ENCODE data around the gene PSENEN.

PSENEN gene

GRCh38 chr19:35775298-35776101 is 30.0 kb downstream of the PSENEN start, which contains the start of gene ARHGAP33:
TSS of gene ARHGAP33 (plus strand) at chr19:35775564. CDS start at chr19:35775659, 95 bp downstream.
- peak; percentile 99 for DNase-seq

DNA sequence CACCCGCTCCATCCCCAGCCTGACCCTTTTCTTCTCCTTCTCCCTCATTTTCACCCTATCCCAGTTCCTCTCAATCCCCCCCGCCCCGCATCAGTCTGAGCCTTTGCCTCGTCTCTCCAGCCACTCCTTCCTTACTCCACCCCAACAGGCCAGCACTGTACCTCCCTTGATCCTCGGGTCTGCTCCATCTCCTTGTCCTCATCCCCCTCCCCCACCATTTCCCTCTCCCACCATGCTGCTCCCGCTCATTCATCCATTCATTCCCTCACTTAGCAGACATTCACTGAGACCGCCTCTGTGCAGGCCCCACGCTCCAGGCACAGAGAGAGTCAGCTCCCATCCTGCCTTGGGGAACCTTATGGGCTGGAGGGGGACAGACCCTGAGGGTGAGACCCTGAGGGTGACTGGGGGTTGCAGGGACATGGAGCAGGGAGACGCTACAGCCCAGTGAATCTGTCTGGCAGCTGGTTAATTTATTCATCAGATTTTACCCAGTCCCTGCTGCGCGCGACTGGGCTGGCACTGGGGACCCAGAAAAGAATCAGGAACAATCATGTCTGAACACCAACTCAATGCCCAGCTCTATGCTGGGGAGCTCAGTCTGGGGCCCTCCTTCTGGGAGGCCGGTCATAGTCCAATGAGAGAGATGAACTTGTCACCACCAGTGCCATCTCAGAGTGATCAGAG is 30.8 kb downstream of the PSENEN start:
- no peak for DNase-seq

DNA sequence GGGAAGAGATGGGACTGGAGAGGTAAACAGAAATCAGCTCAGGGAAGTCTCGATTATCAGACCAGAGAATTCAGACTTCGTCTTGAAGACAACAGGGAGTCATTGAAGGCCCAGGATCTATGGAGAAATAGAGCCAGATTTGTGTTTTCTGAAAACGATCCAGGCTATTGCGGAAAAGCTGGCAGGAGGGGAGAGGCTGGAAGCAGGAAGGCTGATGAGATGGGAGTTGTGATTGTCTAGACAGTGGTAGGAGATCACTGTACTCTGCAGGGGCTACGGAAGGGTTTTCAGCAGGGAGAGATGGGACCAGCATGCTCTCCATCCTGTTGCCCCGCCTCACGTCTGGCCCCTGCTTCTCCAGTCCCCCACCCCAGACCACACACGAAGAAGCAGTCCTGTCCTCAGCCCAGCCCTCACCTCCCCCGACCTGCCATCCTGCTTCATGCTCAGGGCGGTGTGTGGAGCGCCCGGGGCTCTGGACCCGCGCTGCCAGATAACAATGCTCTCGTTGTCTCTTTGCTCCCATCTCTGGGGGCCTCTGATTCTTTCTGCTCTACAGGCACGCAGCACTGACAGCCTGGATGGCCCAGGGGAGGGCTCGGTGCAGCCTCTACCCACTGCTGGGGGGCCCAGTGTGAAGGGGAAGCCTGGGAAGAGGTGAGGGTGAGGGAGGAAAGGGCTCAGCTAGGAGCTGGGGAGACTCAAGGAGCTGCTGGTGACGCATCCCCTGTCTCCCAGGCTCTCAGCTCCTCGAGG is 31.8 kb downstream of the PSENEN start:
- DNase-seq, result no peak

DNA sequence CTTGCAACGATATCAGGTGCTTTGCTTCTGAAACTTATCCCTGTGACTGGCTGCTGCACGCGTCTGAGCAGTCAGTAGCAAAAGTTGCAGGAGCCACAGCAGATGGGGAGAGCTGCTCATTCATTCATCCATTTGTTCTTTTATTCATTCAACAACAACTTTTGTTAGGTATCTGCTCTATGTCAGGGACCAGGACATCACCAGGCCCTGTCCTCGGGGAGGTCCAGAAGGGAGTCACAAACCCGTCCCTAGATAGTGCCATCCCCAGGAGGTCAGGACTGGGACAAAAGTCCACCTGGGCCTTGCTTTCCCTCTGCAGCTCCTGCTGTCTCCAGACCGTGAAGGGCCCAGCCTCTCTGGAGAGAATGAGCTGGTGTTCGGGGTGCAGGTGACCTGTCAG is 32.5 kb downstream of the PSENEN start:
- DNase-seq, result no peak

DNA sequence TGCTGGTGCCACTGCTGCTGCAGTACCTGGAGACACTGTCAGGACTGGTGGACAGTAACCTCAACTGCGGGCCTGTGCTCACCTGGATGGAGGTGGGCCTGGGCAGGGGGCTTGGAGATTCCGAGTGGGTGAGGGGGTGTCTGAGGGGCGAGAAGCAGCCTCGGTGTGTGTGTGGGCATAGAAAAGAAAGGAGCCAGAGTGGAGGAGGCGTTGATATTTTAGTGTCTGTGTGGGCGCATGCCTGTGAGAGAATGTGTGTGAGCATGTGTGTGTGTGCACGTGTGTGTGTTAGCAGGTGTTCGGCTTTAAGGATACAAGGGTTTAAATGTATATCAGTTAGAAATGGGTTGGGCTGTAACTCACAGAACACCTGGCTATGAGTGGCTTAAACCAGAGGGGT is 33.6 kb downstream of the PSENEN start:
- DNase-seq, result no peak

DNA sequence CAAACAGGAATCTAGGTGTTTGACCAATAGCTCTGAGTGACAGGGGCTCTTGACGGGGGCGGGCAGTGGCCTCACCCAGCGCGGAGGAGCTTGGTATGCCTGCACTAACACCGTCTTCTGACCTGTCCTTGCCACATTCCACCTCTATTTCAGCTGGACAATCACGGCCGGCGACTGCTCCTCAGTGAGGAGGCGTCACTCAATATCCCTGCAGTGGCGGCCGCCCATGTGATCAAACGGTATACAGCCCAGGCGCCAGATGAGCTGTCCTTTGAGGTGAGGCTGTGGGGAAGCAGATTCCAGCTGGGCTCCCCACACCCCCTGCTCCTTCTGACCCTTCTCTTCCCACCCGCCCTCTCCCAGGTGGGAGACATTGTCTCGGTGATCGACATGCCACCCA is 34.6 kb downstream of the PSENEN start:
- no peak for DNase-seq

DNA sequence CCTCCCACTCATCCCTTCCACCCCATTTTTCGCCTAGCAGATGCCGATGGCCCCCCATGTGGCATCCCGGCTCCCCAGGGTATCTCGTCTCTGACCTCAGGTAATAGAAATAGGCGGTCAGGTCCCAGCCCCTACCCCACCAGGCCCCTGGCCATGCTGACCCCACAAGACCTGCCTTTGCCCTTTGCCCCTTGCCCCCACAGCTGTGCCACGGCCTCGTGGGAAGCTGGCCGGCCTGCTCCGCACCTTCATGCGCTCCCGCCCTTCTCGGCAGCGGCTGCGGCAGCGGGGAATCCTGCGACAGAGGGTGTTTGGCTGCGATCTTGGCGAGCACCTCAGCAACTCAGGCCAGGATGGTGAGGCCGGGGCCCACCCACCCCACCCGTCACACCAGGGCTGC is 35.3 kb downstream of the PSENEN start:
- DNase-seq, result no peak

DNA sequence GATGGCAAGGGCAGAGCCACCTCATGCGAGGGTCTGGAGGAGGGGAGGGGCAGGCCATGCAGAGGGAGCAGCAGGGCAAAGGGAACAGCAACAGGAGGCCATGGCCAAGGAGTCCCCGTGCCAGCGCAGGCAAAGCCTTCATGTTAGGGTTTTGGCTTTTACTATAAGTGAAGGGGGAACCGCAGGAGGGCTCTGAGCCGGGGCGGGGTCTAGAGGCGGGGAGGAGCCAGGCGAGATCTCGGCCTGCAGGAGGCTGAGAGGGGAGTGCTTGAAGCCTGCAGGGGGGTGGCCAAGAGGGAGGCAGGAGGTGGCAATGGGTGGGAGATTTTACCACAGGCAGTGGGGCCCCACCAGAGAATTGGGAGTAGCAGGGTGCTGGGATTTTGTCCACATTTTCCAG is 36.2 kb downstream of the PSENEN start:
- DNase-seq, result no peak

DNA sequence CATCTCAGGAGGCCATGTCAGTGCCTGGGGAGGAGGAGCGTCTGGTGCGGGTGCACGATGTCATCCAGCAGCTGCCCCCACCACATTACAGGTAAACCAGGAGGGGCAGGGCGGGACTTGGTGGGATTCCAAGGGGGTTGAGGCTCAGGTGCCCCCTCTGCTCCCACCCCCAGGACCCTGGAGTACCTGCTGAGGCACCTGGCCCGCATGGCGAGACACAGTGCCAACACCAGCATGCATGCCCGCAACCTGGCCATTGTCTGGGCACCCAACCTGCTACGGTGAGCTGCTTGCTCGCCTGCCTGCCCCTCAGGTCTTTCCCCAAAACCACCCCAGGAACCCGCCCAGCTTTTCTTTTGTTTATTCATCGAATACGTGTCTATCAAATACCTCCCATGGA is 37.1 kb downstream of the PSENEN start:
- DNase-seq, result no peak

- no peak for DNase-seq
Measured at GRCh38 chr19:35783469-35784434, 38.3 kb downstream of the PSENEN start.

DNA sequence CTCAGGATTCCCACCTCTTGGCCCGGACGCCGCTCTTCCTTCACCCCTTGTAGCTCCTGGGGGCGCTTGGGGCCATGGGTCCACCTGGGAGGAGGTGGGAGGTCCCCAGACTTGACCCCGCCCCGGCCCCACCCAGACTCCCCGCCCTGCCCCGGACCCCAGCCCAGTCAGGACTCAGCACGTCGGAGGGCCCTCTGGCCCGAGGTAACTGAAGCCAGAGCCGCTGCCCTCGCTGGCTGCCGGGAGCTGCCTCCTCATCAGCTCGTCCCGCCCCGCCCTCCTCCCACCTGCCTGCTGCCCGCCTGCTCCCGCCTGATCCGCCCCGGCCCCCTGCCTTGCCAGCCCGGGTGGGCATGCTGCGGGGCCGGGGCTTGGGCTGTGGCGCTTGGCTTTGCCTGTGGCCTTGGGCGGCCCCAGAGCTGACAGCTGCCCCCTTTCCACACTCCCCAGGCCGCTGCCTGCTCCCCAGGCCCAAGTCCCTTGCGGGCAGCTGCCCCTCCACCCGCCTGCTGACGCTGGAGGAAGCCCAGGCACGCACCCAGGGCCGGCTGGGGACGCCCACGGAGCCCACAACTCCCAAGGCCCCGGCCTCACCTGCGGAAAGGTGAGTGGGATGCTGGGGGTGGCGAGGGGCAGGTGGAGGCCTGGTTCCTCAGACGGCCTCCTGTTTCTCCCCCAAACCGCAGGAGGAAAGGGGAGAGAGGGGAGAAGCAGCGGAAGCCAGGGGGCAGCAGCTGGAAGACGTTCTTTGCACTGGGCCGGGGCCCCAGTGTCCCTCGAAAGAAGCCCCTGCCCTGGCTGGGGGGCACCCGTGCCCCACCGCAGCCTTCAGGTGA is 39.3 kb downstream of the PSENEN start:
- DNase-seq, result no peak

DNA sequence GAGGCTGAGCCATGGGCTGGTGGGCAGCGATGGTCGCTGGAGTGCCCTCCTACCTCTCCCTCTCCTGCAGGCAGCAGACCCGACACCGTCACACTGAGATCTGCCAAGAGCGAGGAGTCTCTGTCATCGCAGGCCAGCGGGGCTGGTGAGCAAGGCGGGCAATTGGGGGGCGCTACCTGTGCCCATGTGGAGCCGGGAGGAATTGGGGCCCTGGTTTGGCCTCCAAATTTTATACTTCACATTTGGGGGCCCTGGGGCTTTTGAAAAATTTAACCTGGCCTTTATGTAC is 39.8 kb downstream of the PSENEN start:
- DNase-seq, result no peak

DNA sequence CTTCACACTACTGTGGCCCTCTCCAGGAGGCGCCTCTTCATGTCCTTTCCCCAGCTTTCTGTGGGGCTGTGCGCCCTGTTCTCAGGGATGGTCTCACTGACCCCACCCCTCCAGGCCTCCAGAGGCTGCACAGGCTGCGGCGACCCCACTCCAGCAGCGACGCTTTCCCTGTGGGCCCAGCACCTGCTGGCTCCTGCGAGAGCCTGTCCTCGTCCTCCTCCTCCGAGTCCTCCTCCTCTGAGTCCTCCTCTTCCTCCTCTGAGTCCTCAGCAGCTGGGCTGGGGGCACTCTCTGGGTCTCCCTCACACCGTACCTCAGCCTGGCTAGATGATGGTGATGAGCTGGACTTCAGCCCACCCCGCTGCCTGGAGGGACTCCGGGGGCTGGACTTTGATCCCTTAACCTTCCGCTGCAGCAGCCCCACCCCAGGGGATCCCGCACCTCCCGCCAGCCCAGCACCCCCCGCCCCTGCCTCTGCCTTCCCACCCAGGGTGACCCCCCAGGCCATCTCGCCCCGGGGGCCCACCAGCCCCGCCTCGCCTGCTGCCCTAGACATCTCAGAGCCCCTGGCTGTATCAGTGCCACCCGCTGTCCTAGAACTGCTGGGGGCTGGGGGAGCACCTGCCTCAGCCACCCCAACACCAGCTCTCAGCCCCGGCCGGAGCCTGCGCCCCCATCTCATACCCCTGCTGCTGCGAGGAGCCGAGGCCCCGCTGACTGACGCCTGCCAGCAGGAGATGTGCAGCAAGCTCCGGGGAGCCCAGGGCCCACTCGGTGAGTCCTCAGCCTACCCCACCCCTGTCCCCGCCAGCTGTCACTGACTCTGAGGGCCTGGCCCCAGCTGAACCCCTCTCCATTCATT is 41.1 kb downstream of the PSENEN start:
- no peak for DNase-seq

GRCh38 chr19:35787227-35787799 is 41.9 kb downstream of the PSENEN start:
- no peak for DNase-seq

GRCh38 chr19:35788205-35788960 is 42.9 kb downstream of the PSENEN start:
- DNase-seq, result no peak

DNA sequence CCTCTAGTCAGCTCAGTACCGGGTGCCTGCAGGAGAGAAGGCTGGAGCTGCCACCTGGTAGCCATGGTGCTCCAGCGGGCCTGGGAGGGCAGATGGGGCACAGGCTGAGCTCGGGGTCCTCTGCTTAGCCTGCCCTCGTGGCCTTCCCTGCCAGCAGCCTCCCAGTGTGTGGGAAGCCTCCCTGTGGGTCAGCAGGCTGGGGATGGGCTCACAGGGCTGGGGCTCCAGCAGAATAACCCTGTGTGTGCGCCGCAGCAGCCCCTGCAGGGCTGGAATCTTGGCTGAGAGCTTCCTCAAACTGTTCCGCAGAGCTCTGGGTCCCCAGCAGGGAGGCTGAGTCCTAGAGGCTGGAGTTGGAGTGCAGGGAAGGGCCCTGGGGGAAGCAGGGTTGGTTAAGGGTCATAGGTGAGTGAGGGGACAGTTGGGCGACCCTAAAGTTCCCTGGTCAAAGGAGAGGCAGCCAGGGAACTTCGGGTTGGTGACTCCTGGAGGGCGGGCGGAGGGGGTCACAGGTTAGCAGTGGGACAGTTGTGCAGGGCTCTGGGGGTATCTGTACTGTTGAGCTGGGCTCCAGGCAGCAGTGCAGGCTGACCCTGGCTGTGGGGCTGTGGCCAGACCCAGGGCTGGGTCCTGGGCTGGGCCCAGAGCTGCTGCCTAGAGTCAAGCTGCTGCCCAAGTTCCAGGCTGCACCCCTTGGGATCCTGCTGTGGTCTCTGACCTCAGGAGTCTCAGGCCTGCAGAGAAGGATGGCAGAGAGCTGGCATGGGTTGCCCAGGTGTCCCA is 43.9 kb downstream of the PSENEN start:
- DNase-seq, result no peak

DNA sequence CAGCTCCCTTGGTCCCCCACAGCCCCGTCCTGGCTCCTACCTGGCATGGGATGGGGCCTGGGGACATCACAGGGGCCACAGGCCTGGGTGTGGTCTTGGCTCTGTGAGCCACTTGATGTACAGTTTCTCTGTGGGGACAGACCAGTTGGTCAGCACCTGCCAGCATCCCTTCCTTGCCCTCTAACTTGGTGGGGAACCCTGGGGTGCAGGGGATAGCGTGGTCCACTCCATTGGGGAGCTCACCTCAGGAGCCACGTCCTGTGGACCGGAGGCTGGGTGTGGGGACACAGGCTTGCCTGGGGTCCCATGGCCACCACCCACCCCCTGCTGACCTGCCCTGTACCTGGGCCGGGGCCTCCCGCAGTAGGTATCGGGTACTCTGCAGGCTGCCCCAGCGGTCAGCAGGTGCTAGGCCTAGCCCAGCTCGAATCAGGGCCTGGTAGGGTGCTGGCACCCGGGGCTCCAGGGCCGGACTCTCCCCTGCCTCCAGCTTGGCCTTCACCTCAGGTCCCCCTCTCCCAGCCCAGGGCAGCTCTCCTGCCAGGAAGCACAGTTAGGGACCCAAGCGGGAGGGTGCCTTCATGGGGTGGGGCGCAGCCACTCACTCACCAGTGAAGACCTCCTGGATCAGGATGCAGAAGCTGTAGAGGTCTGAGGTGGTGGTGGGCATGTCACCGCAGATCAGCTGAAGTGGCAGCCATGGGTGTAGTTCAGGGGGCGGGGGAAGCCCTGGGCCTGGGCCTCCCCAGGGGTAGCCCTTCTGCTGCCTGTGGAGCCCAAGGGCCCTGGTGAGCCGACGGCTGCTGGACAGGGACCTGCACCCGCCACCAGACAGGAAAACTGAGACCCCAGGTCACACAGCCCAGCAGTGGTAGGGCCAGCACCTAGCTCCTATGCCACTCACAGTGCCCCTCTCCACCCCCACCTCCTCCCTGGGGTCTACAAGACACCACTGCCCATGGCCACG is 44.8 kb downstream of the PSENEN start:
- DNase-seq, result no peak

All from NCI-H2029 (cell line).